DOHH2 (cell line): ENCODE measurements around the gene CDK5.

ENCODE experiments used
- H3F3A ChIP-seq: fragments of 200-600 bp; sonication (generic), shearing (Covaris generic); 2 replicates; pipeline ENCODE4 v1.6.0; 2016; ENCODE audit warnings: antibody characterized with exemption, mild to moderate bottlenecking; ENCODE audit not compliant: control insufficient read depth, insufficient read depth
- H3K27ac ChIP-seq: fragments of 200-600 bp; sonication (generic); 2 replicates; pipeline ENCODE4 v1.5.1; 2014; ENCODE audit warnings: low read depth, mild to moderate bottlenecking, low read length, moderate library complexity
- H3K27me3 ChIP-seq: fragments of 200-600 bp; sonication (generic); 2 replicates; pipeline ENCODE4 v1.6.1; 2014; ENCODE audit warnings: mild to moderate bottlenecking, low read length, mixed read lengths; ENCODE audit not compliant: control insufficient read depth
- H3K36me3 ChIP-seq: fragments of 200-600 bp; sonication (generic); 2 replicates; pipeline ENCODE4 v1.6.1; 2014; ENCODE audit warnings: mild to moderate bottlenecking, low read length, moderate library complexity, mixed read lengths; ENCODE audit not compliant: control insufficient read depth
- H3K4me1 ChIP-seq: fragments of 200-600 bp; sonication (generic); 2 replicates; pipeline ENCODE4 v1.6.1; 2014; ENCODE audit warnings: mild to moderate bottlenecking, low read length, mixed read lengths; ENCODE audit not compliant: control insufficient read depth
- H3K4me2 ChIP-seq: fragments of 200-600 bp; sonication (generic); 2 replicates; pipeline ENCODE4 v1.6.0; 2014; ENCODE audit warnings: mild to moderate bottlenecking, low read length, moderate library complexity
- H3K4me3 ChIP-seq: fragments of 200-600 bp; sonication (generic); 2 replicates; pipeline ENCODE4 v1.5.1; 2014; ENCODE audit warnings: mild to moderate bottlenecking, low read length, mixed read lengths
- H3K79me2 ChIP-seq: fragments of 200-600 bp; sonication (generic); 2 replicates; pipeline ENCODE4 v1.6.1; 2014; ENCODE audit warnings: mild to moderate bottlenecking, low read length, mixed read lengths; ENCODE audit not compliant: control insufficient read depth
- H3K9me2 ChIP-seq: fragments of 200-600 bp; sonication (generic); replicated peaks from 2 replicates; pipeline ENCODE4 v1.6.1; 2014; ENCODE audit warnings: mild to moderate bottlenecking, low read length, mixed read lengths; ENCODE audit not compliant: control insufficient read depth
- H3K9me3 ChIP-seq: fragments of 200-600 bp; sonication (generic); 2 replicates; pipeline ENCODE4 v1.6.1; 2014; ENCODE audit warnings: antibody characterized with exemption, low read length, mixed read lengths; ENCODE audit not compliant: control insufficient read depth, insufficient read depth
- H4K20me1 ChIP-seq: fragments of 200-600 bp; sonication (generic); 2 replicates; pipeline ENCODE4 v1.6.0; 2014; ENCODE audit warnings: low read depth, mild to moderate bottlenecking, antibody characterized with exemption, low read length, moderate library complexity; ENCODE audit not compliant: control insufficient read depth, insufficient read depth
- EZH2phosphoT487 ChIP-seq: fragments of 200-600 bp; sonication (generic); IDR thresholded peaks from 2 replicates; pipeline ENCODE4 v1.6.1; 2017; ENCODE audit warnings: borderline replicate concordance, mild to moderate bottlenecking, antibody characterized with exemption, low read length, moderate library complexity, mixed read lengths
- TF ChIP-seq, protein P1 (sequence below): fragments of 200-600 bp; sonication (generic); IDR thresholded peaks from one replicate; pipeline ENCODE4 v1.5.1; 2014; ENCODE audit warnings: antibody characterized with exemption, mild to moderate bottlenecking, low read depth, low read length; ENCODE audit not compliant: poor library complexity, severe bottlenecking

The CDK5 gene

DNA sequence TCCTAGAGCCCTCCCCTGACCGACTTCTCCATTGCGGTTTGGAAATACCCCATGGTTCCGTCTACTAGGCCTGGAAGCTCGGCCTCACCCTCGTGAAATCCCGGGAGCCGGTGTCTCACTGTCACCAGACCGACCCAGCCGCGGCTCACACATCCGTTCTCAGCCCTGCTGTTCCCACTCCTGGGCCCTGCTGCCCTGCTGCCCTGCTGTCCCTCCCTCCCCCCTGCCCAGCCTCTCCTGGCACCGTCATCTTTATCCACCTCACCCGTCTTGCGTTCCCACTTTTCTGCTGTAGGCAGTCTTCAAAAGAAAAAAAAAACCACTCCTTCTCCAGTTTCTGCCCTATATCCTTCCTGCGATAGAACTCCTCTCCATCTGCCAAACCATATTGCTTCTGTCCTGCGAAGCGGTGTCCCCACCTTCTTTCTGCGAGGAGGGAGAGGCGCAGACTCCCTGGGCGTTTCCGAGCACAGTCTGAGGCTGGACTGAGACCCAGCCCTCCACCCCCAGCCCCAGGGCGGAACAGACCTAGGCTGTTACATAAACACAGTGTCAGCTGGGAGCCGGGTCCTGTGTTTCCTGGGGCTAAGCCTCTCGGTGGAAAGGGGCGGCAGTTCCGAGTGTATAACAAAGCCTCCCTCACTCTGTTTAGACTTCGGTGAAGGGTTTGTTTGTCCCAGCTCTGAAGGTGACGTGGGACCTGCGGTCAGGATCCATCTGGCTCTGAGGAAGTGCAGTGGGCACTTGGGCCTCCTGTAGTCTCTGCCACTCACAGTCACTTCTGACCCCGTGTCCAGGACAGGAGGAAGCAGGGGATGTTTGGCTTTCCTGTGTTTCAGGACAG is 31.4 kb upstream of the CDK5 start:
- H3K27ac ChIP-seq = no peak overlapping the region
- no peaks in the 10 kb centered on the region for H3K79me2 ChIP-seq
- TF ChIP-seq, protein P1, sequence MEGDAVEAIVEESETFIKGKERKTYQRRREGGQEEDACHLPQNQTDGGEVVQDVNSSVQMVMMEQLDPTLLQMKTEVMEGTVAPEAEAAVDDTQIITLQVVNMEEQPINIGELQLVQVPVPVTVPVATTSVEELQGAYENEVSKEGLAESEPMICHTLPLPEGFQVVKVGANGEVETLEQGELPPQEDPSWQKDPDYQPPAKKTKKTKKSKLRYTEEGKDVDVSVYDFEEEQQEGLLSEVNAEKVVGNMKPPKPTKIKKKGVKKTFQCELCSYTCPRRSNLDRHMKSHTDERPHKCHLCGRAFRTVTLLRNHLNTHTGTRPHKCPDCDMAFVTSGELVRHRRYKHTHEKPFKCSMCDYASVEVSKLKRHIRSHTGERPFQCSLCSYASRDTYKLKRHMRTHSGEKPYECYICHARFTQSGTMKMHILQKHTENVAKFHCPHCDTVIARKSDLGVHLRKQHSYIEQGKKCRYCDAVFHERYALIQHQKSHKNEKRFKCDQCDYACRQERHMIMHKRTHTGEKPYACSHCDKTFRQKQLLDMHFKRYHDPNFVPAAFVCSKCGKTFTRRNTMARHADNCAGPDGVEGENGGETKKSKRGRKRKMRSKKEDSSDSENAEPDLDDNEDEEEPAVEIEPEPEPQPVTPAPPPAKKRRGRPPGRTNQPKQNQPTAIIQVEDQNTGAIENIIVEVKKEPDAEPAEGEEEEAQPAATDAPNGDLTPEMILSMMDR = no peak
- TF ChIP-seq EZH2phosphoT487 = no peak
- no peaks in the 10 kb centered on the region for H3K36me3 ChIP-seq
- H3K9me2 ChIP-seq = no peaks in the 10 kb centered on the region
- H3F3A ChIP-seq = peaks cover 9% of the 10 kb centered on the region
- no peak overlapping the region for H3K4me2 ChIP-seq
- H3K9me3 ChIP-seq = no peaks in the 10 kb centered on the region
- peaks cover 53% of the 10 kb centered on the region for H3K27me3 ChIP-seq
- peaks cover 29% of the 10 kb centered on the region for H3K4me1 ChIP-seq
- H3K4me3 ChIP-seq = no peak overlapping the region
- peaks cover 7% of the 10 kb centered on the region for H4K20me1 ChIP-seq

DNA sequence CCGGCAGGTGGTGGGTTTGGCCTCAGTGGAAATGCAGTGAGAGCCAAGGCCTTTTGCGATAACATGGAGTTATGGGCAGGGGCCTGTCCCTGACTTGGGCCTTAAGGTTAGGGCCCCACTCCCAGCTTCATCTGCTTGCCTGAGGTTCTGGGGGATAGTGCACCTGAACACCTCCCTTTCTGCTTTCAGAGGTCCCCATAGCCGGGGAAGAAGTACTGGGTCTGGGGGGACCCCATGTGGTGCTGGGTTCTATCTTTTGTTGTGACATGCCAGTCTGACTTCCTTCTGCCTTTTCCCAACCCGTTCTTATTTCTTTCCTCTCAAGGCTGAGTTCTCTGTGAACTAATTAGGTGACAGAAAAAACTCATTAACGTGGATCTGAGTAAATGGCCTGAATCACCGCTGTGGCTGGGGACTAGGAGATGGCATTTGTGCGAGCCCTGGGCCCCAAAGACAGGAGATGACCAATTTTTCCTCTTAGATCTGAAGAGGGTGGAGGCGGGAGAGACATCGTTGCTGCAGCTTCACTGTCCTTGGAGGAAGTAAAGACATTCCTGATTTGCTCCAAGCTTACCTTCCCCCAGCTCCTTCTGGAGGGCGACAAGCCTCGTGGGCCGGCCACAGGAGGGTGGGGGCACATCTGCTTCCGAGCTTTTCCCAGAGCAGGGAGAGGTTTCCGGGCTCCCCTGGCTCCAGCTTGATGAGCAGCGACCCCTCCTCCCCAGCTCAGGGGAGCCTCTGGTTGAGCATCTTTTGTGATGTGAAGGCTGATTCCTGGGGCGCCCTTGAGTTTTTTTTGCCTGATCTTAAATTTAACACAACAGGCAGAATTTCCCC is 30.5 kb upstream of the CDK5 start:
- Histone ChIP-seq H3K4me3 (peak overlapping the region; percentile 65), H3K36me3 (no peaks in the 10 kb centered on the region; the same call in 1 of the 2 replicates), H3K27ac (no peak overlapping the region), H3K4me2 (peak overlapping the region; percentile 67), H3K9me2 (no peaks in the 10 kb centered on the region), H3K4me1 (peaks cover 35% of the 10 kb centered on the region), H4K20me1 (peaks cover 7% of the 10 kb centered on the region), H3F3A (peaks cover 9% of the 10 kb centered on the region), H3K9me3 (no peaks in the 10 kb centered on the region), H3K27me3 (peaks cover 53% of the 10 kb centered on the region), H3K79me2 (peaks cover under 1% of the 10 kb centered on the region)
- peak; percentile 17 for TF ChIP-seq EZH2phosphoT487
- TF ChIP-seq, protein P1 = no peak

GRCh38 chr7:151087245-151088018 is 29.7 kb upstream of the CDK5 start:
- H3K79me2 ChIP-seq = peaks cover 8% of the 10 kb centered on the region
- peaks cover 37% of the 10 kb centered on the region for H3K4me1 ChIP-seq
- TF ChIP-seq, protein P1 = peak; percentile 43
- TF ChIP-seq EZH2phosphoT487 = peak; percentile 58; the same call in 1 of the 2 replicates
- H3K27me3 ChIP-seq = peaks cover 53% of the 10 kb centered on the region
- no peaks in the 10 kb centered on the region for H3K9me3 ChIP-seq
- peak overlapping the region; percentile 67 for H3K4me2 ChIP-seq
- peaks cover 7% of the 10 kb centered on the region for H4K20me1 ChIP-seq
- peaks cover 3% of the 10 kb centered on the region; the same call in 1 of the 2 replicates for H3K36me3 ChIP-seq
- H3K9me2 ChIP-seq = no peaks in the 10 kb centered on the region
- peaks cover 9% of the 10 kb centered on the region for H3F3A ChIP-seq
- no peak overlapping the region for H3K27ac ChIP-seq
- H3K4me3 ChIP-seq = peak overlapping the region; percentile 65
